Left ventricle myocardium inferior (tissue), 1 donor: ENCODE data around the gene SPRTN. TPM values are rescaled to one million over a fixed set of nuclear protein-coding genes. Genes with fewer than 3 reads are reported as not detected.

ENCODE experiments used
- DNase-seq: peaks from one replicate; pipeline ENCODE4 v3.0.0-alpha.2; 2020
- H3K27ac ChIP-seq: fragments of 200-600 bp; replicated peaks from 2 replicates; pipeline ENCODE4 v1.8.0; 2021
- H3K27me3 ChIP-seq: fragments of 200-600 bp; 2 replicates; pipeline ENCODE4 v1.8.0; 2021; ENCODE audit warnings: low read depth
- H3K36me3 ChIP-seq: fragments of 200-600 bp; 2 replicates; pipeline ENCODE4 v1.8.0; 2021
- H3K4me1 ChIP-seq: fragments of 200-600 bp; 2 replicates; pipeline ENCODE4 v1.8.0; 2021
- H3K4me3 ChIP-seq: fragments of 200-600 bp; 2 replicates; pipeline ENCODE4 v1.8.0; 2021; ENCODE audit warnings: mild to moderate bottlenecking, moderate library complexity
- H3K9me3 ChIP-seq: fragments of 200-600 bp; replicated peaks from 2 replicates; pipeline ENCODE4 v1.8.0; 2021
- CTCF ChIP-seq: fragments of 200-600 bp; IDR thresholded peaks from 2 replicates; pipeline ENCODE4 v1.8.0; 2021; ENCODE audit warnings: antibody characterized with exemption, mild to moderate bottlenecking, borderline replicate concordance
- intact Hi-C: fragments of 100-400 bp; cut with micrococcal nuclease; formaldehyde crosslinking; loops from one replicate; pipeline ENCODE4 v1.11.0; 2022
- total RNA-seq: library from RNA; stranded (reverse); fragmentation: NEBNext Ultra II Directional; extraction: Animal tissue kit (Norgen Biotek cat#: 25700); gene quantifications from one replicate; pipeline ENCODE4 v1.2.1, GENCODE V29; 2021
- donor health status: DM: no; HTN: yes; CAD: no; lungs with severe emphysema.

The SPRTN gene
- total RNA-seq, 1 donor from 2014 or later: 7.4 TPM

GRCh38 chr1:231376101-231376500 is 38.0 kb downstream of the SPRTN start:
- no peak overlapping the region for H3K27ac ChIP-seq
- no peak overlapping the region for H3K4me3 ChIP-seq
- no peaks in the 10 kb centered on the region for H3K36me3 ChIP-seq
- H3K27me3 ChIP-seq: no peaks in the 10 kb centered on the region
- DNase-seq: no peak
- intact Hi-C loops: no loop called here
- H3K9me3 ChIP-seq: no peaks in the 10 kb centered on the region
- no peak for TF ChIP-seq CTCF
- H3K4me1 ChIP-seq: peaks cover 47% of the 10 kb centered on the region

- no peaks in the 10 kb centered on the region for H3K36me3 ChIP-seq
- no peaks in the 10 kb centered on the region for H3K27me3 ChIP-seq
- DNase-seq: no peak
- peaks cover 55% of the 10 kb centered on the region for H3K4me1 ChIP-seq
- TF ChIP-seq CTCF: no peak
- H3K27ac ChIP-seq: no peak overlapping the region
- no peaks in the 10 kb centered on the region for H3K9me3 ChIP-seq
- intact Hi-C loops: no loop called here
- no peak overlapping the region for H3K4me3 ChIP-seq
These were observed 38.9 kb downstream of the SPRTN start for GRCh38 chr1:231376875-231377549.

GRCh38 chr1:231381729-231382128 is 43.6 kb downstream of the SPRTN start:
- intact Hi-C loops: no loop called here
- Histone ChIP-seq H3K4me3 (no peak overlapping the region), H3K4me1 (peaks cover 90% of the 10 kb centered on the region), H3K9me3 (no peaks in the 10 kb centered on the region), H3K27ac (no peak overlapping the region), H3K36me3 (no peaks in the 10 kb centered on the region), H3K27me3 (no peaks in the 10 kb centered on the region)
- DNase-seq: no peak
- no peak for TF ChIP-seq CTCF

- no peak overlapping the region for H3K27ac ChIP-seq
- TF ChIP-seq CTCF: no peak
- intact Hi-C loops: no loop called here
- no peak overlapping the region for H3K4me3 ChIP-seq
- peaks cover 84% of the 10 kb centered on the region for H3K4me1 ChIP-seq
- H3K27me3 ChIP-seq: no peaks in the 10 kb centered on the region
- H3K36me3 ChIP-seq: no peaks in the 10 kb centered on the region
- no peaks in the 10 kb centered on the region for H3K9me3 ChIP-seq
- DNase-seq: no peak
These were observed 44.3 kb downstream of the SPRTN start for GRCh38 chr1:231382426-231382825.

- TF ChIP-seq CTCF: no peak
- intact Hi-C loops: no loop called here
- H3K4me1 ChIP-seq: peaks cover 83% of the 10 kb centered on the region
- no peaks in the 10 kb centered on the region for H3K9me3 ChIP-seq
- H3K27ac ChIP-seq: no peak overlapping the region
- no peaks in the 10 kb centered on the region for H3K27me3 ChIP-seq
- H3K4me3 ChIP-seq: no peak overlapping the region
- no peak for DNase-seq
- no peaks in the 10 kb centered on the region for H3K36me3 ChIP-seq
These were observed 45.2 kb downstream of the SPRTN start for GRCh38 chr1:231383159-231383860.
